Panc1 (cell line): Measurements from ENCODE around the gene MSI2. TPM values are rescaled to one million over a fixed set of nuclear protein-coding genes. Genes with fewer than 3 reads are reported as not detected.

Experiments used
- ATAC-seq: fragments of 200-7000 bp; cut with Tn5 transposase; 2 replicates; pipeline ENCODE4 v1.9.1; 2020; ENCODE audit warnings: mild to moderate bottlenecking, moderate library complexity
- BruUV-seq: library from RNA; stranded (reverse); fragments of 400-500 nt; replicated peaks from 2 replicates; lab custom pipeline; 2021; lab: Mats Ljungman, UMichigan
- CTCF ChIA-PET: fragments of 300-600 bp; sonication (Branson Sonifier 250); formaldehyde crosslinking; loops from one replicate; lab custom pipeline; 2022; ENCODE audit warnings: antibody characterized with exemption; lab: Charles Lee
- POLR2A ChIA-PET: fragments of 300-600 bp; sonication (Branson Sonifier 250); formaldehyde crosslinking; loops from one replicate; lab custom pipeline; 2022; ENCODE audit warnings: antibody characterized with exemption; lab: Charles Lee
- DNase-seq: peaks from one replicate; pipeline ENCODE4 v3.0.0-alpha.2; 2010; ENCODE audit warnings: low read depth, low spot score
- H3K27ac ChIP-seq: 2 replicates; pipeline ENCODE4 v1.5.1; 2011; ENCODE audit warnings: mild to moderate bottlenecking, low read length, inconsistent platforms
- H3K27me3 ChIP-seq: fragments of 200-500 bp; sonication (Bioruptor generic); 2 replicates; pipeline ENCODE4 v1.6.0; 2014; ENCODE audit warnings: low read length, inconsistent platforms; ENCODE audit not compliant: control insufficient read depth, insufficient read depth
- H3K36me3 ChIP-seq: fragments of 200-500 bp; sonication (Bioruptor generic); 2 replicates; pipeline ENCODE4 v1.5.1; 2014; ENCODE audit warnings: inconsistent platforms, mild to moderate bottlenecking, low read length, moderate library complexity; ENCODE audit not compliant: control insufficient read depth, insufficient read depth
- H3K4me1 ChIP-seq: 2 replicates; pipeline ENCODE4 v1.5.1; 2011; ENCODE audit warnings: inconsistent platforms, mild to moderate bottlenecking, low read length, moderate library complexity; ENCODE audit not compliant: control insufficient read depth, insufficient read depth
- H3K4me3 ChIP-seq, 2 experiments: 2 replicates each; pipeline ENCODE4 v1.5.1; 2011 to 2012; ENCODE audit warnings: low read depth in 2 of 2, low read length in 2 of 2, mild to moderate bottlenecking in 2 of 2, inconsistent platforms in 1 of 2, moderate library complexity in 1 of 2
- H3K9me3 ChIP-seq: fragments of 200-500 bp; sonication (Bioruptor generic); 2 replicates; pipeline ENCODE4 v1.5.1; 2014; ENCODE audit warnings: low read depth, mild to moderate bottlenecking, inconsistent platforms, low read length, moderate library complexity; ENCODE audit not compliant: control insufficient read depth, insufficient read depth
- CTCF ChIP-seq: fragments of 450-650 bp; IDR thresholded peaks from 2 replicates; pipeline ENCODE4 v1.5.1; 2017; ENCODE audit warnings: mild to moderate bottlenecking
- POLR2AphosphoS5 ChIP-seq: IDR thresholded peaks from 2 replicates; pipeline ENCODE4 v1.6.1; 2012; ENCODE audit warnings: mild to moderate bottlenecking, low read depth, low read length, moderate library complexity
- REST ChIP-seq, 2 experiments: IDR thresholded peaks; 2 replicates each; pipeline ENCODE4 v1.6.1; 2011 to 2012; ENCODE audit warnings: low read depth in 2 of 2, control low read depth in 1 of 2, low read length in 1 of 2, mild to moderate bottlenecking in 1 of 2, moderate library complexity in 1 of 2; ENCODE audit not compliant: insufficient read depth in 1 of 2
- SIN3A ChIP-seq: IDR thresholded peaks from 2 replicates; pipeline ENCODE4 v1.6.1; 2012; ENCODE audit warnings: low read depth, mild to moderate bottlenecking, low read length, moderate library complexity, borderline replicate concordance; ENCODE audit not compliant: insufficient read depth
- TCF7L2 ChIP-seq: IDR thresholded peaks from 2 replicates; pipeline ENCODE4 v1.6.1; 2011; ENCODE audit warnings: mild to moderate bottlenecking, low read depth, low read length, inconsistent platforms
- in situ Hi-C: cut with HindIII; loops from 2 replicates; pipeline ENCODE4 v1.10.0; 2016; ENCODE audit warnings: low sequenced_read_pairs, low pct_unique_long_range_greater_than_20kb
- intact Hi-C: fragments of 100-400 bp; cut with micrococcal nuclease; formaldehyde crosslinking; loops from one replicate; pipeline ENCODE4 v1.10.0; 2022; ENCODE audit not compliant: unreplicated experiment
- total RNA-seq: library from RNA; stranded (reverse); gene quantifications from one replicate; pipeline ENCODE4 v1.2.1, GENCODE V29; 2021; ENCODE audit not compliant: unreplicated experiment

MSI2 gene
- total RNA-seq, 1 experiment from 2014 or later, result 38.5 TPM

GRCh38 chr17:57290981-57291380 lies 34.7 kb downstream of the MSI2 start:
- no peaks in the 10 kb centered on the region for H3K4me1 ChIP-seq
- DNase-seq (no peak), ATAC-seq (no peak)
- CTCF ChIA-PET, result no interaction called here
- intact Hi-C loops (no loop called here), in situ Hi-C loops (no loop called here)
- H3K4me3 ChIP-seq, result no peak overlapping the region
- POLR2A ChIA-PET, result no interaction called here
- no peak overlapping the region for H3K27ac ChIP-seq
- H3K9me3 ChIP-seq, result no peaks in the 10 kb centered on the region
- no peaks in the 10 kb centered on the region for H3K27me3 ChIP-seq
- no TSS peak for BruUV-seq
- TF ChIP-seq SIN3A (no peak), TCF7L2 (no peak), POLR2AphosphoS5 (no peak), REST (IDR thresholded peaks at IDR 0.05; ENCODE audit: insufficient read depth in 1 of 2, low read depth in 2 of 2, low read length in 1 of 2) (no peak), CTCF (no peak)
- no peaks in the 10 kb centered on the region for H3K36me3 ChIP-seq

GRCh38 chr17:57292091-57292490 lies 35.8 kb downstream of the MSI2 start:
- no peaks in the 10 kb centered on the region for H3K9me3 ChIP-seq
- no TSS peak for BruUV-seq
- no peak overlapping the region for H3K27ac ChIP-seq
- DNase-seq, result no peak
- in situ Hi-C loops (no loop called here), intact Hi-C loops (no loop called here)
- ATAC-seq, result no peak
- H3K27me3 ChIP-seq, result no peaks in the 10 kb centered on the region
- TF ChIP-seq TCF7L2, result no peak
- no peak for TF ChIP-seq SIN3A
- no peak for TF ChIP-seq REST (IDR thresholded peaks at IDR 0.05; ENCODE audit: insufficient read depth in 1 of 2, low read depth in 2 of 2, low read length in 1 of 2)
- no peak for TF ChIP-seq POLR2AphosphoS5
- no peak for TF ChIP-seq CTCF
- H3K4me3 ChIP-seq, result no peak overlapping the region
- CTCF ChIA-PET, result no interaction called here
- no peaks in the 10 kb centered on the region for H3K4me1 ChIP-seq
- no peaks in the 10 kb centered on the region for H3K36me3 ChIP-seq
- POLR2A ChIA-PET, result interaction anchor here (0.6 kb wide), 1 partner anchor 236 kb away, joined by 3 read pairs; no protein-coding TSS in a partner anchor
